ENCODE measurements around the gene SNX8.

DNA sequence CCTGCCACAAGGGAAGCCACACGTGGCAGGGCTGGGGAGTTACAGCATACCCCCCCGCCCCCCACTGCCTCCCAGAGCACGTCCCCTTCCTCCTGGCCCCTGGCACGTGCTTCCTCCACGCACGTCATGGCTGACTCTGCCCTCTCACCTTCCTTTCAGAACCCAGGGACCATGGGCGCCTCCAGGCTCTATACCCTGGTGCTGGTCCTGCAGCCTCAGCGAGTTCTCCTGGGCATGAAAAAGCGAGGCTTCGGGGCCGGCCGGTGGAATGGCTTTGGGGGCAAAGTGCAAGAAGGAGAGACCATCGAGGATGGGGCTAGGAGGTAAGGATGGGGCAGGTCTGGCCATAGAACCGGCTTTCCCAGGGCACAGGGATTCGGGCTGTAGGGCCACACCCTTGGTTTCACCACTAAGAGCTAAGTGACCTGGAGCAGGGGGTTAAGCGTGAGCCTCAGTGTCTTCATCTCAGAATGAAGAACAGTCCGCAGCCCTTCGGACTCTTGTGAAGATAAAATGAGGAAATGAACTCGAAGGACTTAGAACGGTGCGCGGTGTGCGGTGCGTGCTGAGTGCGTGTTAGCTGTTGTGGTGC, 69.7 kb downstream of the SNX8 start:
- TF ChIP-seq, protein P1, sequence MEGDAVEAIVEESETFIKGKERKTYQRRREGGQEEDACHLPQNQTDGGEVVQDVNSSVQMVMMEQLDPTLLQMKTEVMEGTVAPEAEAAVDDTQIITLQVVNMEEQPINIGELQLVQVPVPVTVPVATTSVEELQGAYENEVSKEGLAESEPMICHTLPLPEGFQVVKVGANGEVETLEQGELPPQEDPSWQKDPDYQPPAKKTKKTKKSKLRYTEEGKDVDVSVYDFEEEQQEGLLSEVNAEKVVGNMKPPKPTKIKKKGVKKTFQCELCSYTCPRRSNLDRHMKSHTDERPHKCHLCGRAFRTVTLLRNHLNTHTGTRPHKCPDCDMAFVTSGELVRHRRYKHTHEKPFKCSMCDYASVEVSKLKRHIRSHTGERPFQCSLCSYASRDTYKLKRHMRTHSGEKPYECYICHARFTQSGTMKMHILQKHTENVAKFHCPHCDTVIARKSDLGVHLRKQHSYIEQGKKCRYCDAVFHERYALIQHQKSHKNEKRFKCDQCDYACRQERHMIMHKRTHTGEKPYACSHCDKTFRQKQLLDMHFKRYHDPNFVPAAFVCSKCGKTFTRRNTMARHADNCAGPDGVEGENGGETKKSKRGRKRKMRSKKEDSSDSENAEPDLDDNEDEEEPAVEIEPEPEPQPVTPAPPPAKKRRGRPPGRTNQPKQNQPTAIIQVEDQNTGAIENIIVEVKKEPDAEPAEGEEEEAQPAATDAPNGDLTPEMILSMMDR (IDR thresholded peaks at IDR 0.05; ENCODE audit: control extremely low read depth in 1 of 3, insufficient read depth in 1 of 3, low read depth in 1 of 3, low read length in 3 of 3): no peak
- no peak for TF ChIP-seq EZH2 (IDR thresholded peaks at IDR 0.05; ENCODE audit: low read depth, low read length, severe bottlenecking)
- no peak for TF ChIP-seq CEBPB (IDR thresholded peaks at IDR 0.05; ENCODE audit: low read depth, low read length)
- no peak for TF ChIP-seq POLR2A (IDR thresholded peaks at IDR 0.05; ENCODE audit: control extremely low read depth in 1 of 2, low read depth in 2 of 2, low read length in 2 of 2)
